GM15510 (cell line): ENCODE results near the gene CRYL1.

Experiments
- POLR2A ChIP-seq: IDR thresholded peaks from 3 replicates; pipeline ENCODE4 v1.6.1; 2011; ENCODE audit warnings: borderline replicate concordance; ENCODE audit not compliant: insufficient read length; ENCODE audit errors: extremely low read depth

Gene CRYL1

GRCh38 chr13:20414546-20415305, 110.9 kb downstream of the CRYL1 start:
- no peak for TF ChIP-seq POLR2A

DNA sequence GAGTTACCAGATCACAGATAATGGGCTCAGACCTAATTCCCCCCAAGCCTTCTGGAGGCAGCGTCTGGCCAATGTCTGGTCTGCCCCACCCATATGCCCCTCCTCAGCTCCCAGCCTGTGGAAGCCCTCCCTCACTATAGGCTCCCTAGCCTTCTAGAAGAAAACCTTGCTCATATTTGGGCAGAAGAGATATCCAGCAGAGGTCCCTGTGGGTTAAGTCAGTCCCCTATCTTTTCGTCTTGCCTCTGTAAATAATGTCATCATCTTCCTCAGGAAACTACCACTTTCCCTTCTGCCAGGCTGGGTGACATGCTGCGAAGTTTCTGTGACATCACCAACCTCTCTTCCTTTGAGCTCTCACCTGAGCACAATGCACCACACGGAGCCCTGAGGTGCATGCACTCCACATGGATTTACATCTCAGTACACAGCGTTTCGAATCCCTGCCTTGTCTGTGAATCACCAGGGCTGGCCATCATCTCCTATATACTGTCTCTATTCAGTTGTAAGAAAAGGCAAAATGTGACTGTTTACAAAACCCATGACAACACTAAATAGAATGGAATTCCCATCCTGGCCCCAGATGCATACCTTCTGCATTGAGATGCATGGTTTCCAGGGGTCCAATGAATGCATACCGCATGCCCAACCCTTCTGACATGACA, 112.8 kb downstream of the CRYL1 start:
- TF ChIP-seq POLR2A: no peak

DNA sequence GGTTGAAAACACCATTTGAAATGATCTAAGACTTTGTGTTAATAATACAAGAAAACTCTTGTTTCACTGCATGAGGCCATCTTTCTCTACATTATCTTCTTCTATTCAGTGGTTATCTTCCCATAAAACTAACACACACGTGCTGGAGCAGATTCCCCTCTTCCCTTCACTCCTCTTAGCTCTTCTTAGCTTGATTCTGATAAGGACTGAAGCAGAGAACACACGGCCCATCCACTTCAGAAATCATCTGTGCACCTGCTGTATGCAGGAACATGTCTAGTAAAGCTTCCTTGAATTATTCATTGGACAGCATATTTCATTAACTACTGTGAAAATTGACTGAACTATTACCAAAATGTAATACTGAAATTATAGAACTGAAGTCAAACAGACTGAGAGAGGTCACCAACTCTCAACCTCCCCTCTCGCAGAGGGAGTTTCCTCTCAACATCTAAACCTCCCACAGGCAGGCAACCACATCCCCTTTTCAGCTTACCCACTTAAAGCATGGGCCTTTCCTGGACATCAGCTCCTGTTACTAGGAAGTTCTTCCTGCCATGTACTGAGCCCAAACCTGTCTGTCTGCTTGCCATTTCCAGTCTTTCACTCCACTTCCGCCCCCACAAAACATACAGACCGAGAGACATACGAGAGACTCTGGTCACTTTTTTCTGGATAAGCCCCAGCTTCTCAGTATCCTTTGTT, 113.9 kb downstream of the CRYL1 start:
- TF ChIP-seq POLR2A: no peak

DNA sequence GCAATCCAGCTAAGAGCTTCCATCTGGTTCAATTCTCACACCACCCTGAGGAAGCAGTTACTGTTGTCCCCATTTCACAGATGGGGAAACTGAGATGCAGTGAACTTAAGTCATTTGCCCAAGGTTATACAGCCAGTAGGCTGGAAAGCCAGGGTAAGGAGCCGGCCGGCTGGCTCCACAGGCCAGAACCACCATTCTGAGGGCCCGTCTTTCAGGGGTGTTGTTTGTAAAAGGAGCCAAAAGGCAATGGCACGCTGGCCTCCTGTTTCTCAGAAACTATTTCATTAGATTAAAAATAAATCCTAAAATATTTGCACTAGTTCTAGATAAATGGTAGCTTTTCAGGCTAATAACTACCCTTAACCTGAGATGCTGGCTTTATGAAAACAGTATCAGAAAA, 114.9 kb downstream of the CRYL1 start:
- no peak for TF ChIP-seq POLR2A

DNA sequence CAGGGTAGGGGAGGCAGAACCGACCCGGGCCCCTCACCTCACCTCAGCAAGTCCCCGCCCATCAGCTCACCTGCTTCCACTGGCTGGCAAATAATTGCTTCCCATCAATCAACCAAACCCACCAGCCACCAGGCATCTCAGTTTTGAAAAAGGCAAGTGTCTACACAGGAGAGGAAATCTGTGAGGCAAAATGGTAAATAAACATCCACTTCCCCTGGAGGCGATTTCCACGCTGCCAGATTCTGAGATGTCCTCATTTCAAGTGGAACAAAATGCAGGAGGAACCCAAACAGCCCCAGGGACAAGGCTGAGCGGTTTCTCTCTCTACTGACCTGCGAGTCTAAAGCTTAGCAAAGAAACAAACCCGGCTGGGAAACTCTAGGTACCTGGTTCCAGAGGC, 117.5 kb downstream of the CRYL1 start:
- TF ChIP-seq POLR2A: no peak

- TF ChIP-seq POLR2A: no peak
Measured at GRCh38 chr13:20407759-20408158, 117.9 kb downstream of the CRYL1 start.

GRCh38 chr13:20405691-20406090, 120.0 kb downstream of the CRYL1 start:
- no peak for TF ChIP-seq POLR2A

DNA sequence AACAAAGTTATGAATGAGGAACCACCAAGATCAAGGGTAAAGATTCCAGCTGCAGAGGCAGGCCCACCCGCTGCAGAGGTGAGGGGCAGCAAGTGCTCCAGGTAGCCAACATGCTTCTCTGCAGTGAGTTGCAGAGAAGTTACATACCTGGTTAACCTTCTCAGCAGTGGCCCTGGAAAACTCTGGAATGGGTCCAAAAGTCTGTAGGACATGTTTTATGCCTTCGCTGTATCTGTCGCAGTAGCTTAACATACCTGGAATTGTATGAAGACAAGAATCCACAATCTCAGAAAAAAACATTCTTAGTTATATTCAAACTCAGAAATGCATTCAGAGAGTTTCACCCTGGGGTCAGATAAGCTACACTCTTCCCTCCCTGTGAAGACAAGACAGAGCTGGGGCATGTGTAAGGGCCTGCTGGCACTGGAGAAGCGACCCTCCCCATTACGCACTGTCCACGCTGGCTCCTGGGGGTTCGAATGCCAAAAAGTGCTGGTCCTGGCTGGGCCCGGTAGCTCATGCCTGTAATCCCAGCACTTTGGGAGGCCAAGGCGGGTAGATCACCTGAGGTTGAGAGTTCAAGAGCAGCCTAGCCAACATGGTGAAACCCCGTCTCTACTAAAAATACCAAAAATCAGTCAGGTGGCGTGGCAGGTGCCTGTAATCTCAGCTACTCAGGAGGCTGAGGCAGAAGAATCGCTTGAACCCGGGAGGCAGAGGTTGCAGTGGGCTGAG, 121.0 kb downstream of the CRYL1 start:
- TF ChIP-seq POLR2A: no peak

DNA sequence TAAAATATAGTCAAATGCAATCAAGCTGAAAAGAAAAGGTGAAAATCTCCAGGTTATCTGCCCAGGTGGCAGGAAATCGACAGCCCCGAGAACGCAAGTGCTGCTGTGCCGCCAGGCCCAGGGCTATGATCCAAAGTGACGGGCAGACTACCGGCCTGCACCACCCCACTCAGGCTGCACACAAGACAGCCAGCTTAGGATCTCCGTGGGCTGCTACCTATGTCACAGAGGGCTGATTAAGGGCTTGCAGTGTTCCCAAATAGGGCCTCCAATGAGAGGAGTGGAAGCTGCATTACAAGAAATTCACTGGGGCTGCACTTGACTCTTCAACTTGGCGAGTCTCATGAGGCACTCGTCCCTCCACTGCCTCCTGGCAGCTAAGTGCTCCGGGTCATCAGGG, 121.8 kb downstream of the CRYL1 start:
- TF ChIP-seq POLR2A: no peak

DNA sequence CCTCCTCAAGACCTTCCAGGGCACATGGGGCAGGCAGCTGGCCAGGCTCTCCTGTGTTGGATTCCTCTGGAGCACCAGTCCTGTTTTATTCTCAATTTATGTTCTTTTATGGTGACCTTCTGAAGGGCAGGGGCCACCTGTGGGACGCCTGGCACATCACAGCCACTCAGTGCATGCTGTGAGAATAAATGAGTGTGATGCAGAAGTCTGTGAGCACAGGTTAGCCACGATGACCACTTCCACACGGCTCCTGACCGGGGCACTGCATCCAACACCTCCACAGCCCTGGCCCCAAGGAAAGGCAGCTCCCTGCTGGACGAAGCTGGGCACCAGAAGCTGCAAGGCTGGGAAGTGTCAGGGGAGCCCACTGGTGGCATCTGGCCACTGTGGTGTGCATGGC, 122.8 kb downstream of the CRYL1 start:
- TF ChIP-seq POLR2A: no peak

DNA sequence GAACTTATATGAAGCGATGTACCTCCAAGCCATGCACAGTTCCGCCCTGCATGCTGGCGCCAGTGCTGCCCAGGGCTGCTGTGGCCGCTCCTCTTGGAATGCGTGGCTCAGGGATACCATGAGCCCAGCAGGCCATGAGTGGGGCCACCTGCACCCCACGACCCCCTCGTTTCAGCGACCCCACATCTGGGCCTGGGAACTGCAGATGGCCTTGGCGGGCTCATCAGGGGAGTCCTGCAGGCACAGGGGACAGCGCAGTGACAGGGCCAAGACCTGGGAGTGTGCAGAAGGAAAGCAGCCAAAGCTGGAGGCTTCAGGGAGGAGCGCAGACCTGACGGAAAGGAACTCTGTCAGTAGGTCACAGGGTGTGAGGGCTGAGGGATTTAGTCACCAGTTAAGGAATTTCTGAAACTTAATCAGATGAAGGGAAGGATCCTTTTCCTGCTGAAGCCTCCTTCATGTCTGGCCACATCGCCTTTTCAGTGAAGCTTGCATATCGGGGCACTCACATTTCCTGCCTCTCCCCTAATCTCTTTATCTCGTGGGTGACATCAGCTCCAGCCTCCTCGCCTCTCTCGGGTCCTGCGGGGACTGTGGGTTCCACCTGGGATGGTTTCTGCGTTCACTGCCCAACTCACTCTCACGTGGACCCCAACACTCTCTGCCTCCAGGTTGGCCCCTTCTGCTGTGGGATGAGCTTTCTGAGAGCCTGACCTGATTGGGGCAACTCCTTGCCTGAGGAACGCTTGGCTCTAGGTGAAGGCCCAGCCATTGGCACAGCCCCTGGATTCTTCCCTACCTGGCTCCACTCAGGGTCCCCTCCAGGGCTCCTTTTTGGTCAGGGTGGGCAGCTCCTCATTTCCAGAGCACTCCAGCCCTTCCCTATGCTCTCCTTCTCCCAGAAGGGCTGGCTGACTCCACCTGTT, 123.5 kb downstream of the CRYL1 start:
- no peak for TF ChIP-seq POLR2A

GRCh38 chr13:20401531-20401930, 124.1 kb downstream of the CRYL1 start:
- TF ChIP-seq POLR2A: no peak

- TF ChIP-seq POLR2A: no peak
Measured at GRCh38 chr13:20400774-20401173, 124.9 kb downstream of the CRYL1 start.

- no peak for TF ChIP-seq POLR2A
Measured at GRCh38 chr13:20399961-20400360, 125.7 kb downstream of the CRYL1 start.

DNA sequence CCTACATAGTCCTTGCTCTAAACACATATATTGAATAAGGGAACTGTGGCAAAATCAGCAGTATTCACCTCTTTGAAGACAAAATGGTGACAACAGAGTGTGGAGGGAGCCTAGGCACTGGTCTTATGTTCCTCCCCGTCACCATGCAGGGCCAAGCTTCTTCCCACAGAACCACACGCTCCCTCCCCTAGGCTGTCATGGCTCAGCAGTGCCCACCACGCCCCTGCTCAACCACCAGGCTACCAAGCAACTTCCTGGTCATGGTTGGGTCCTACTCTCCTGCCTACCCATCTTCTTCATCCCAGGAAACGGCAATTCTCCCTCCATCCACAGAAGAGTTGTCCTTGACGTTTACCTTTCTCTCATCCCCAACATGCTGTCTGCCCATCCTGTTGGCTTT, 126.1 kb downstream of the CRYL1 start:
- no peak for TF ChIP-seq POLR2A

GRCh38 chr13:20398459-20398858, 127.2 kb downstream of the CRYL1 start:
- no peak for TF ChIP-seq POLR2A
